HPDE6-E6E7 (cell line): Measurements from ENCODE around the gene ACRBP.

Source experiments
- DNase-seq: peaks from one replicate; pipeline ENCODE4 v3.0.0; 2011; ENCODE audit warnings: missing footprints; ENCODE audit errors: extremely low spot score

Gene ACRBP

DNA sequence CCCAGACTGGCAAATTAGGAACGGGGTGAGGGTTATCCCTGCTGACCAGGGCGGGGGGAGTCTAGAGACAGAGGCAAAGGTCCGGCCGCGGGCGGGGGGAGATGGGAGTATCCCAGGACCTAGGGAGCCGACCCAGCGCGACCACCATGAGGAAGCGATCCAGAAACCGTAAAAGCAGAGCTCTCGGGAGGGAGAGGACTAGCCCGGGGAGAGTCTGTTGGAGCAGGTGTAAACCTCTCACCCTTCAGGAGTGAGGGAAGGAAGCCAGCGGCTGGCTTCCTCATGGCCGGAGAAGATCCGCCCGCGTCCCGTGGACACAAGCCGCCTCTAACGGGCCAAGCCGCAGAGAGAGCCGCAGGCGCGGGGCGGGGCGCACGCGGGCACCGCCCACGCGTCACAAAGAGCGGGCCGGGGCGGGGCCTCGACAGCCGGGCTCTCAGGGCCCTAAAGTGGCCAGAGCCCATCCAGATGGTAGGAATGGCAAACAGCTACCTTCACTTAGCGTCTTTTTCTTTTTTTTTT, at the start of gene ACRBP:
Gene ACRBP (minus strand): TSS at position 350 of the 522 bp plus-strand sequence. CDS start 66 bp downstream, at position 284.
- no peak for DNase-seq

DNA sequence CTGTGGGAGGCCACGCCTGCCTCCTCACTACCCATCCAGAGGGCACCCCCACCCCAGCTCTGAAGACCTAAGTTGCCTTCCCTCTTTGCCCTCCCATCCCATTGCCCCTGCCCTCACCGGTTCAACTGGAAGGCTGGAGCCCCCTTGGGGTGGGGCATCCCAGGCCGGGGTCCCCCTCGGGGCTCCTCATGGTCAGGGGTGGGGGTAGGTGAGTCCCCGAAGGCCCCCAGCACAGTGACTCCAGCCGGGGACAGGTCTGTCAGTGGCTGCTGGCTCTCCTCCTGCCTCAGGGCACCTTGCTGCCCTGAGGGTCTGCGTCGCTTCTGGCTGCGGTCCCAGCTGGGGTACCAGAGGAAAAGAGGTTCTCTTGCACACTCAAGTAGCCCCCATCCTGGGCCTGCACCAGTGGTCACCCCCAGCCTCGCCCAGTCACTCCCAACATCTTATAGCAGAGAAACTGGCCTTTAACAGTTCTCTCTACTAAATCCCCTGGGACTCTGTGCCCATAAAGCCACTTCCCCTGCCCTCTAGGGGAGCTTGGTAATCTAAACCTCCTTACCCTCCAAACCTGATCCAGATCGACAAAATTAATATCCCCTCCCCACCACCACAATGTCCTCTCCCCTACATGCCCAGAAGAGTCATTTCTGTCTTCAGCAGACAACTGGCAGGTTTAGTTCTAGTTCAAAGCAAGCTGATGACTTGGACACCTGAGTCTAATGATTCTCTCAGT, 48.2 kb upstream of the ACRBP start:
- DNase-seq: no peak

DNA sequence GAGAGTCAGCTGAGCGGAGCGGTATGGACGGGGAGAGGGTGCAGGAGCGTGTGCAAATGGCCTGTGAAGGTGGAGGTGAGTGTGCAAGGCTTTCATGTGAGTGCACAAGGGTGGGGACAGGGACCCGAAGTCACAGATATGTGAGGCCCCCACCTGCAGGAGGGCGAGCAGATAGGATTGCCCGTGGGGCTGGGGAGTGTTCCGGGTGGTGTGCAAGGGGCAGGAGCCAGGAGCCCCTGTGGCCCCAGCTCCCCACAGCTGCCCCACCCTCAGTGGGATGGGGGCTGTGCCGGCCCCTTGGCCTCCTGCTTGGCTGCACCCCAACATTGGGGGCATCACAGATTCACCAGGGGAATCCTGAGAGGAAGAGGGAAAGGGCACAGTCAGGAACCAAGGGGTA, 47.5 kb upstream of the ACRBP start:
- no peak for DNase-seq

DNA sequence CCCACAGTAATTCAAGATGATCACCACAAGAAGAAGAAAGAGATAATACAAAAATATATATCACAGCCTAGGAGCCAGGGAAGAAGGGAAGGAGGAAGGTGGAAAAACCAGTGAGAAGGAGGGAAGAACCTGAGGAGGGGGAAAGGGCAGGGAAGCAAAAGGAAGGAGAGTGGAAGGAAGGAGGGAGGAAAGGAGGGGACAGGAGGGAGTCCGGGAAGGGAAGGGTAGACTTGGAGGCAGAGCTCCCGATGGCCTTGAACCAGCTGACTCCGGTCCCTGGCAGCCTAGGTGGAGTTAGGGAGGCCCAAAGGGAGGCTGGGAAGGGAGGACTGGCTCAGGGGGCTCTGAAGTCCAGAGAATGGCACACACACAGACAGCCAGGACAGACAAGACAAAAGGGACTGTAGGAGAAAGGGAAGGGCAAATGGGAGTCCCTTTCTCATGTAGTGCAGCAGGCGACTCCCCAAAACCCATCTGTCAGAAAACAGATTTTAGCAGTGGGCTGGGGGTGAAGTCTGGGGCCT, 46.7 kb upstream of the ACRBP start:
- no peak for DNase-seq

DNA sequence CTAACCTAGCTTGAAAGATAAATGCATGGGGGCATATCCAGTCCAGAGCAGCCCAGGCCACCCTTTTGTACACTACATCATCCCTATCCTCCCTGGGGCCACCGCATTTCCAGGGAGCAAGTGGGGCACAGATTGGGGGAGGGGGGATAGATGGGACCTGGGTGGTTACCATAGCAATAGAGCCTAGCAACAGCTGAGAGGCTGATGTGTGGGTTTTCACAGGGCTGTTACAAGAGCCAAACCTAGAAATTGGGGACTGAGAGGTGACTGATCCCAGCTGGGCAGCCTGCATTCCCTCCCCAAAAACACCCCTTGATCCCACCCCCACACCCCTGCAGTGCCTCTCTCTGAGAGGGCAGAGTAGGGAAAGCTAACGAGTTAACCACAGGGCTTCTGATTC, 45.7 kb upstream of the ACRBP start:
- DNase-seq: no peak

DNA sequence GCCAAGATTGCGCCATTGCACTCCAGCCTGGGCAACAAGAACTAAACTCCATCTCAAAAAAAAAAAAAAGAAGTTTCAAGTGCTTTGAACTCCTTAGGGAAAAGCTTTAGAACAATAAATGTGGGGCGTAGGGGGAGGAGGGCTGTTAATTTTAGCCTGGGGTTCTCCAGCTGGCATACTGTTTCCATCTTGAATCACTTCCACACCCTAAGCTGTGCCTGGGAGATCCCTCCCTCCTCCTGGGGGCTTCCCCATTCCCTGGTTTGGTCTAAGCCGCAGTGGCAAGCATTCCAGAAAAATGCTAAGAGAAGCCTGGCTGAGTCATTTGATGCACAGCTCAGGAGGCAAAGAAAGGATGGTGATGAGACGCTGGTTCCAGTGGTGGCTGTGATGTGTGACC, 44.2 kb upstream of the ACRBP start:
- DNase-seq: no peak

DNA sequence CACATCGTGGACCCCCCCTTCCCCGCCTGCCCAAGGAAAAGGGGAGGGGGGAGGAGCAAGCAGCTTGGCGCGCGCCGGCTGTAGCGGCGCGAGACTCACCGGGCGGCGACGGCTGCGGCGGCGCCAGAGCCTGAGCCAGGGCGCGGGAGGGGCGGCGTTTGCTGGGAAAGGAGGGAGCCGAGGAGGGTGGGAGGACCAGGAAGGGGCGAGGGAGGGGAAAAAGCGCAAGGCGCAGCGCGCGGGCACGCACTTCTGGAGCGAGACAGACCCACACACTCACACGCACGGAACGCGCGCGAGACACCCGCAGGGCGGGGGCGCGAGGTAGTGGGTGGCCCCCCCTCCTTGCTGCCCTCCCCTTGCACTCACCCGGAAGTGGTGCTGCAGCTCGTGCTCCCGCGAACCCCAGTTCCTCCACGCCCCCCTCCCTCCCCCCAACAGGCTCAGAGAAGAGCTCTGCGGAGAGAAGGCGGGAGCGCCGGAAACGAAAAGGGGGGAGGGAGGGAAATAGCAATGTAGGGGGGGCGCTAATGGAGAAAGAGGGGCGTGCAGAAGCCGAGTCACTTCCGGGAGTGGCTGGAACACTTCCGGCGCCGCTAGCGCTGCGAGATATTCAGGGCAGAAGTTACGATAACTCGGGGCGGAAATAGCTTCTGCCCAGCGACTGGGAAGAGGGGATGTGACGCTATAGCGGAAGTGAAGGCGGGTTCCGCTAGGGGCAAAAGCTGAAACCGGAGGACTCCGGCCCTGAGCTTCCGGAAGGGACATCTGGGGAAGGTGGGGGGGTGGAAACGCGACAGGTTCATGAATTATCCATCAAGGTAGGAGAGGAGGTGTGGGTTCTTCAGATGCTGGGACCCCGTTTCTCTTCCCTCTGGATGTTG, 42.0 kb upstream of the ACRBP start, which contains the start of gene ZNF384:
Gene ZNF384 (minus strand): TSS at position 377 of the 884 bp plus-strand sequence. CDS start 9,855 bp downstream, outside the sequence.
- peak; percentile 99 for DNase-seq

DNA sequence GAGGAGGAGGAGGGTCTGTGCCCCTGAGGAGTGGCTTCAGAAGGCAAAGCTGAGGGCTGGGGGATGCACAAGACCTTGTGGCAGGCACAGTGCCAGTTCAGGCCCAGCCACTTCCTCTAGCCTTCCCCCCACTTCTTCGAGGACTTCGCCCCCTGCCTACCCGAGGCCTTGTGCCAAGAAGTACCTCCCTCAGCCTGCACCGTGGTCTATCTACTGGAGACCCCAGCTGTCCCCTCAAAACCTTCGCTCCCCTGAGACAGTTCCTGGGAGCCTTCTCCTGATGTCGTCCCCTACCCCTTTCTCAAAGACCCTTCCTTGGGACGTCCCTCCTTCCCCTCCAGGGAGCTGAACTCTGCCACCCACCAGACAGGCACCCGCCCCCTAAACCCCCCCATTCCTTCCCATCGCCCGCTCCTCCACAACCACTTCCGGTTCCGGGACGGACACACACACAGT, 41.3 kb upstream of the ACRBP start:
- DNase-seq: no peak

DNA sequence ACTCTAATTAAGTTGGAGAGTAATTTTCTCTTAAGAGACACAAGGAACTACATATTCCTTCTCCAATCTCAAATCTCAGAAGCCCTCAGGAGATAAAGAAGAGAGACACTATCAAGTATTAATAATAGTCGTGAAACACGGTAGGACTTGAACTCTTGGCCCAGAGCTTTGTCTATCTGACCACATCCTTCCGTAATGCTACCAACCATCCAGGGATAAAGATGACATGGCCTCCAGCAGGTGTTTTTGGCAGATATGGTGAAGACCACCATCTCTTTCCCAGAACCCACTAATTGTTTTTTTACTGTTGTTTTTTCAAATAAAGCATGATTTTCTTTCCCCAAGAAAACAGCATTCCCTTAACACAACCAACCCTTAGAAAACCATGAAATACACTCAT, 38.6 kb upstream of the ACRBP start:
- no peak for DNase-seq

DNA sequence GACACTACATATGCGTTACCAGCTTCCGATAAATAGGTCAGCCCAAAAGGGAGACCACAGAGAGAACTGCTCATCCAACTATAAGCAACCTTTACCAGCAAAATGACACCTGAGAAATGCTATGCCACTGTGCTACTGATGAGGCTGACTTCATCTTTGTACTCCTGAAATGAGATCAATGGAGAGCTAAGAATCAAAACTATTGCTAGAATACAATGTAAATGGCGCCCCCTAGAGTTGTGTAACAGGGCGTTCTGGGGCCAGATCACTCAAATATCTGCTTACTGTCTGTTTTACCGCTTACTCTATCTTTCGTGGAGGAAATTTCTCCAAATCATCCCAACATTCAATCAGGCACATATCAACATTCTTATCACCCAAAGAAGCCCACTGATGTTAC, 37.4 kb upstream of the ACRBP start:
- no peak for DNase-seq

DNA sequence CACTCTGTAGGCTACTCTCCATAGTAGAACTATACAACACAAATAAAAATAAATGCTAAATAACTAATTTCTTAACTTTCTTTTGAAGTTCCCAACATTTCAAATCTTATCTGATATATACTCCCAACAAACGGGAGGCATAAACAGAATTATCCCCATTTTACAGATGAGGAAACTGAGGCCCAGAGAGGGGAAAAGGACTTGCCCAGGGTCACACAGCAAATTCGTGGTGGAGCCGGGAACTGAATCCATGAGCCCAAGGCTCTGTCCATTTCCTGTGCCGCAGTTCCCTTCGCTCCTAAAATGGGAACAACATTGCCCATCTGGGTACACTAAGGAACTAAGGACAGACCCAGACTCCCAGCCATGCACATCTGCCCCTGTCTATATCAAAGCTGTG, 29.7 kb upstream of the ACRBP start:
- DNase-seq: no peak

DNA sequence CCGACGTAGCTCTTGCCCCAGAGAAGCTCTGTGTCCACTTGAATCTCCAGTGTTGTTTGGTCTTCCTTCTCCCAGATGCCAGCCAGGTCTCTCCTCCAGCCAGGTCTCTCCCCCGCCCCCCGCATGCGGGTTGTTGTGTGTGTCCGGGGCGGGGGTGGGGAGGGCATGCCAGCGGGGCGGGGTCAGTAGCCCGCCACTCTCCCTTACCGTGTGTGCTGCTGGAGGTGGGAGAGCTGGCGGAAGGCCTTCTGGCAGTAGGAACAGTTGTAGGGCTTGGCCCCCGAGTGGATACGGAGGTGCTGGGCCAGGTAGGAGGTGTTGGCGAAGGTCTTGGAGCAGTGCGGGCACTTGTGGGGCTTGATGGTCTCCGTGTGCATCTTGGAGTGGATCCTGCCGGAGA, 24.9 kb upstream of the ACRBP start:
- no peak for DNase-seq

DNA sequence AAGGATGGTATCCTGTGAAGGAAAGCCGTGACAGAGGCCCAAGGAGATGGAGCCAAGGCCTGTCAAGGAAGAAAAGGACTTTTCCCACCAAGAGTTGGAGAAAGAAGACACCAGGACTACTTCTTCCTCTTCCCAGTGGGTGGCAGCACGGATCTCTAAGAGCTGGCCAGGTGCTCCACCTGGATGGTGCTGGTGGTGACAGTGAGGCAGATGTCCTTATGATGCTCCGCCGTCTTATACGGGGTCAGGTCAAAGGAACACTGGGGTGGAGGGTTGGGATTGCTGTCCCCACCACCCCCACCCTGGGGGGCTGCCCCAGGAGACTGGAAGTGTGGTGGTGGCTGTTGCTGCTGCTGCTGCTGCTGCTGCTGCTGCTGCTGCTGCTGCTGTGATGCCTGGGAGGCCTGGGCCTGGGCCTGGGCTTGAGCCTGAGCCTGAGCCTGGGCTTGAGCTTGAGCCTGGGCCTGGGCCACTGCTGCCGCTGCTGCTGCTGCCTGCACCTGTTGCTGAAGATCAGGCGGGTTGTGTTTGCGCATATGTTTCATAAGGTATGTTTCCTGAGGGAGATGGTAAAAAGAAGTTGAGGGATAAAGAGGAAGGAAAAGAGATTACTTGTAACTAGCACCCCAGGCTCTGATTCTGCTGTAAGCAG, 20.5 kb upstream of the ACRBP start:
- DNase-seq: peak; percentile 38

DNA sequence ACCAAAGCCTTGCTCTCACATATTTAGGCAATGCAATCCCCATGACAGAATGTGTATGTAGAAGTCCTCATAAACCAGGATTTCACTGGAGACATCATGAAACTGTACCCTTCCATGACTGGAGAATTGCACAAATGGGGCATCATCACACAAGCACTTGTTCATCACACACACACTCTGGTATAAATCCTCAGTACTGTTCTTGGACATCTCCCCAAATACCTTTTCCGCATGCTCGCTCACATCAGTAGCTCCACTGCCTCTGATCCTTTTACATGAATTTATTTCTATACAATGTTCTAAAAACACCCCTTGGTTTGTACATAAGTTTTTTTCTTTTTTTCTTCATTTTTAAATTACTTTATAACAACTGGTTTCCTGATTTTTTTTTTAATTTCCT, 19.0 kb upstream of the ACRBP start:
- DNase-seq: no peak

DNA sequence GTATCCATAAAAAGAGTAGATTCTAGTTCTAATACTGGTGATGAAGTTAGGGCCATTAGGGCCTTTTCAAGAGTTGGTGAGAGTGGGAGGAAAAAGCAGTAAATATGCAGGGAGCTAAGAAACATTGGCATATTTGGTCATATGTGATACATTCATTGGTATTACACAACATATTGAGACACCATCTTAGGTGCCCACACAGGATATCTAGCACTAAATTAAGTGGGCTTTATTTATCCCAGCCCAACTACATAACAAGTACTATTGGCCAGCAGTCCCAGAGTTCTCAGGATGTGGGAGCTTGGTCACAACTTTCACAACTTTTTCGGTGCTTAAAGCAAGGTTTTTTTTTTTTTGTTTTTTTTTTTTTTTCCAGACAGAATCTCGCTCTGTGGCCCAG, 17.7 kb upstream of the ACRBP start:
- DNase-seq: no peak

DNA sequence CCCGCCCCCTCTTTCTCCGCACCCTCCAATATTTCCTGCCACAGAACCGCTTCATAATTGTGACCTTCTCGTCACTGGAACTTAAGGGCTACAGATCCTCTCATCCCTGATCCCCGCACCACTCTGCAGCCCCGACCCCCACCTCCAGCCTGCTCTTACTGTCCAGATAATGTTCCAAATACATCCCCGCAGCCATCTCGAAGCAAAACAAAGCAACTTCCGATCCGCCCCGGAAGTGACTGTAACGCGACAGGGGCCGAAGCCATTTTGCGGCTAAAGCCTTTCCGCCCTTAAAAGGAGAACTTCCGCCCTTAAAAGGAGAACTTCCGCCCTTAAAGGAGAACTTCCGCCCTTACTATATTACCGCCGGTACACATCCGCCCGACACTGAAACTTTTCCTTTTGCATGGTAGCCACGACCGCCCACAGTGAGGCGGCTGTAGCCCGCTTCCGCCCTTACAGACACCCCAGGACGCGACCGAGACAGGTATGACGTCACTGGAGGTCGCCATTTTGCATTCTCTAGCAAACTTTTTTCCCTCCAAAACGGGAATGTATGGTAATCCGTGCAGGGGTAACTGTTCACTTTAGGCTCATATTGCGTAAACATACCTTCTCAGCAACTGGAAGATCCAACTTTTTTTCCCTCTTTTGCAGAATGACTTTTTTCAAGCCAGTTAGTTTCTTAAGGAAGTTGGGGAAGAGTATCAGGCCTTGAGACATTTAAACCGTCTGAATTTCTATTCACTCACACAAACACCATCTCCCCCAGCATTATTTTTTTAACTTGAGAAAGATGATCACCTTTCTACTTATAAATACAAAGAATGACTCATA, 15.9 kb upstream of the ACRBP start, which contains the start of gene ING4:
Gene ING4 (minus strand): TSS at position 214 of the 837 bp plus-strand sequence. CDS start 18 bp downstream, at position 196.
- peak; percentile 98 for DNase-seq

DNA sequence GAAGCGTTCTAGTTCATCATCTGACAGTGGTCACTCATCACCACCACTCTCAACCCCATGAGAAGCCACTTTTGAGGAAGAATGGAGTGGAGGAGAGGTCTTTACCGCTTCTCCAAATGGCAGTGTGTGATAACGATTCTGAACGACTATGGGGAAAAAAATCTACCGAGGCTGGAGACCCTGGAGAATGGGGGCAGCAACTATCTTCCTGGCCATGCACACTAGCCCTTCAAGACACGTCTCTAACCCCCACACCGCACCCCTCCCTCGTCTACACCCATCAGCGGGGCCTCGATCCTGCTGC, 15.3 kb upstream of the ACRBP start:
- DNase-seq: peak; percentile 56

DNA sequence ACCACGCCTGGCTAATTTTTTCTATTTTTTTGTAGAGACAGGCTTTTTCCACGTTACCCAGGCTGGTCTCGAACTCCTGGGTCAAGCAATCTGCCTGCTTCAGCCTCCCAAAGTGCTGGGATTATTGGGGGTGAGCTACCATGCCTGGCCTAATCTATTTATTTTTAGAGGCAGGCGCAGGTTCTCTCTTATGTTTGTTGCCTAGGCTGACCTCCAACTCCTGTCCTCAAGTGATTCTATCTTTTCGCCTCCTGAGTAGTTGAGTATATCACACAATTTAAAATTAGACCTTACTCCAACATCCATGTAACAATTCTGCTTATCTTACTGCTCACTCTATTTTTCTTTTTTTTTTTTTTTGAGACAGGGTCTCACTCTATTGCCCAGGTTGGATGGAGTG, 6.8 kb upstream of the ACRBP start:
- no peak for DNase-seq

DNA sequence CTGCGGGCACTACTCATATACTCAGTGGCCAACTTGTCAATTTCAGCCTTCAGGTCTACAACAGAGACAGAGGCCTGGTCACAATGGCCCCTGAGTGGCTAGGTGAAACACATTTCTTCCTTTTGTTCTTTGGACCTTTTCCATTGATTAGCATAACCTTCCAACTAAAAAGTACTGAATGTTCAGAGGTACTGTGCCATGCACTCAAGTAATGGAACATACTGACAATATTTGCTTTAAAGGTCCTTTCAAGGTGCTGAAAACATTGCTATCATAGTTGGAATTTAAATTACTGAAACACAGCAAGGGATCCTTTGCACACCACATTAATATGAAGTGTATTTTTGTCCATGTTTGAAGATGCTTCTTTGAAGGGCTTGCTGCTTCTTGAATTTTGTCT, 6.1 kb upstream of the ACRBP start:
- DNase-seq: no peak

DNA sequence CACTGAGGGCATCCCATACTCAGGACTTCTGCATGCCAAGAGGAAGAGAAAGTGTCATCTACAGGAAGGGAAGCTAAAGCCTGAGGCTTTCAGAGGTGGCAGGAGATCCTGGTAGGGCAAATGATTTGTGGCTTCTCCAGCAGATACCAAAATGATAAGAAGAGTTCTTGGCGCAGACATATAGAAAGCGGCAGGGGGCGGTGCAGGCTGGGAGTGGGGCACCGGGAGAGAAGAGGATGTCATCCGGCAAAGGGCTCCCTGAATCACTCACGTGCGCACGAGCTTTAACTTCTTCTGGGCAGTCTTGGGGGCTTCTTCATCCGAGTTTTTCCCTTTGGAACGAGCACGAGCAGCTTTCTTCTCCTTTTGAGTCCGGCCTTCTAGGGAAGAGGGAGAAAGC, 5.2 kb upstream of the ACRBP start:
- no peak for DNase-seq

DNA sequence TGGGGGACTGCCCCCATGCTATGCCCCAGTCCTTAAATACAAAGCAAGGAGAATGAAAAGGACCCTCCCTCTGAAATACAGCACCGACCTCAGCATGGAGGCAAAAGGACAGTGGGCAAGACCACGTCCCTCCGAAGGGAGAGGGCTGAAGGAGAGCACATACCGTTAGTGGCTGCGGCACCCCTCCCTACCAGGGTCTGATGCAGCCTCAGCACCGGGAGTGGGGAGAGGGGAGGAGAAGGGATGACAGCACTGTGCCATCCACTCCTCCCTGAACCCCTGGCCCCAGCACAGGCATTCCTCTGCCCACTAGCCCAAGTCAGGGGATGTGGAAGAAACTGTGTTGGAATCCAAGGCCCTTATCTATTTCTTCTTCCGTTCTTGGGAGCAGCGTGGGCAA, 3.6 kb upstream of the ACRBP start:
- DNase-seq: no peak
